ENCODE measurements around the gene AGBL3.
A peak's percentile ranks its signal among the peaks of the same experiment; 100 is the strongest.
"Not testable (repeated sequence)": the region's sequence is repeated elsewhere in the genome, so short reads cannot be mapped to it uniquely, and the experiment has no call there.

AGBL3 gene

DNA sequence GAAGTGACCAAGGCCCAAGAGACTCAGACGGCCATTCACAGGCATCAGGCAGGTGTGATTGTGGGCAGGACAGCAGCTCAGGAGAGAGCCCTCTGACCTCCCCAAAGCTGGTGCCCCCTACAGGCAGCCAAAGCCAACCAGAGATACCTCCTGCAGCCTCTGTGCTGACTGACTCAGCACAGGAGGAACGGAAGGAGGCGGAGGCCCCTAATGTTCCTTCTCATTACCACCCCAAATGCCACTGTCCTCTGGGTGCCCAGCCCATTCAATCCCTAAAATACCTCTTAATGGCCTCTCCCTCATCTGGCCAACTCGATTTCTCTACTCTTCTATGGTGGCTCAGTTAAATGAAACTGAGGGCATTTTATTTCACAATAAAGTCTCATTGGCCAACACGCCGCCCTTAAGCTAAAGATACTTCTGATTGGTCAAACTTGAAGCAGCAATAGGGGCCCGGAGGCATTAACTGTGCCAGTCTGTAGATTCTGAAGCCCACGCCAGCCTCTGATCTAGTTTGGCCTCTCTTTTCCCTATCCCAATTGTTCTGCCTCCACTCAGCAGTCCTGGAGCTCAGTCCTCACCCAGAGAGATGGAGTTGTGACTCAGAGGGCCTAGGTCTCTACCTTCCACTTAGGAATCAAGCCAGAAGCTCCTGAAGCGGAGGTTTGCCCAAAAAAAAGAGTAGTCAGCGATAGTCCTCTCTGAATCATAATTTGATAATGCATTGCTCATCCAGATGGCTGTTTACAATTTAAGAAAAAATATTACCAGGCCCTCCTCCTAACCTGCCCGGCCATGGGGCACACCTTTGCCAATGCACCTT, 183.0 kb downstream of the AGBL3 start:
- no peak for DNase-seq (ENCODE audit: low spot score)

- no peak for DNase-seq (ENCODE audit: low spot score)
These were observed 183.6 kb downstream of the AGBL3 start for GRCh38 chr7:135169964-135170273.

DNA sequence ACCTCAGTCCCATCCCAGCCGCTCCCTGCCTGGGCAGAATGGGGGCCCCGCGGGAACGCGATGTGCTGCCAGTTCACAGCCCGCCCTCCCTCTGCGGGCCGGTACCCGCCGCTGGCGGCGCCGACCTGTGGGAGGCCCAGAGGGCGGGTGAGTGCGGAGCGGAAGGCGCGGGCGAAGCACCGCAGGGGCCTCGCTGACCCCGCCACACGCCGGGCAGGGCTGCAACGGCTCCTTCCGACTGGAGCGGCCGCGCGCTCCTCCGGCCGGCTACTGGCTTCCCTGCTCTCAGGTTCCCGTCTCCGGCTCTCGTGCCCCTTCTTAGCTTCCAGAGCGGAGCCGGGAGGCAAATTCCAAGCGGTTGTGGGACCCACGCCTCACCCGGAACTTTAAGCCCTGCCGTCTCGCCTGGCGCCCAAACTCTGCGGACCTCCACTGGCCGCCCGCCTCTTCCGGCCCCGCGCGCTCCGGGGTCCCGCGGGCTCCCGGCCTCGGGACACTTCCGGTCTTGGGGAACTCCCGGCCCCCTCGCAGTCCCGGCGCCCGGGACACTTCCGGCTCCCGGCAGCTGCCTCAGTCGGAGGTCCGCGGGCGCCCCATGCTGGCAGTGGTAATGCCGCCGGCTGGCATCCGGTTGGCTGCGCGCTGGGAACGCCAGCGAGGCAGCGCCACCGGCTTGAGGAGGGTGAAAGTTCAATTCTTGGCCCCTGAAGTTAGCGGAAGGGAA, 184.1 kb downstream of the AGBL3 start, which contains the start of gene CYREN:
TSS of gene CYREN (minus strand) at position 434 of the 724 bp plus-strand sequence. CDS start 1,785 bp downstream, outside the sequence.
- DNase-seq (ENCODE audit: low spot score), result peak; percentile 99

GRCh38 chr7:135170998-135171481, 184.7 kb downstream of the AGBL3 start:
- not testable (repeated sequence) for DNase-seq (ENCODE audit: low spot score)

DNA sequence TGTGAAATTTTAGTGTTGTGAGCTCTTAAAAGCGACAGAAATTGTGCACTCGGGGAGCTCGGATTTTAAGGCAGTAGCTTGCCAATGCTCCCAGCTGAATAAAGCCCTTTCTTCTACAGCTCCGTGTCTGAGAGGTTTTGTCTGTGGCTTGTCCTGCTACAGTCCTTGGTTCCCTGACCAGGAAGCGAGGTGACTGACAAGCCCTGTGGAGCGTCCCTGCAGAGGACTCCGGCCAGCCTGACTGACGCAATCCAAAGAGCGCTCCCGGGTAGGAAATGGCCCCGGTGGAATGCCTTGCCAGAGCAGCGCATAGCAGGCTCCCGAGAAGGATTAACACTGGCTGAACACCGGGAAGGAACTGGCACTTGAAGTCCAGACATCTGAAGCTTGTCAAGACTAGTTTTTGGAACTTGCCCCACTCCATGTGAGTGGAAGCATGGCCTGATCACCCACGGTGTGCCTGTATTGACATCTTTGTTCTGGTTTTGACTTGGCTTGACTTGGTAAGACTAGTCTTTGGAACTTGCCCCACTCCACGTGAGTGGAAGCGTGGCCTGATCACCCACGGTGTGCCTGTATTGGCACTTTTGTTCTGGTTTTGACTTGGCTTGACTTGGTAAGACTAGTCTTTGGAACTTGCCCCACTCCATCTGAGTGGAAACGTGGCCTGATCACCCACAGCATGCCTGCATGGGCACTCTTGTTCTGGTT, 185.4 kb downstream of the AGBL3 start:
- not testable (repeated sequence) for DNase-seq (ENCODE audit: low spot score)

DNA sequence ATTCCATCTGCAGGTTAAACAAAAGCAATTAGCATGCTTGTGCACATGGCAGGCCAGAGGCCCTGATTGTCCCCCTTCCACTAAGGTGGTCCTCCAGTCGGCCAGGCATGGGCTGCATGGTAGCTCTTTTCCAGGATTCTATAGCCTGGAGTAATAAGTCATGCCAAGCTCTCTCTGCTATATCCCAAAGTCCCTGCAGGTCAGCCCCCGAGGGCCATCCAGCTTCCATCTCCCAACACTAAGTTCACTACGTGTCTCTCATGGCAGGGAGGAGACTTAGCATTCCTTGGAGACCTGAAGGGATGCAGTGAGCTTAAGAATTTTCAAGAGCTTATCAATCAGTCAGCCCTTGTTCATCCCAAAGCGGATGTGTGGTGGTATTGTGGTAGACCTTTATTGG, 187.6 kb downstream of the AGBL3 start:
- DNase-seq (ENCODE audit: low spot score), result not testable (repeated sequence)

GRCh38 chr7:135174941-135175340, 188.6 kb downstream of the AGBL3 start:
- no peak for DNase-seq (ENCODE audit: low spot score)

GRCh38 chr7:135175931-135176330, 189.6 kb downstream of the AGBL3 start:
- no peak for DNase-seq (ENCODE audit: low spot score)

GRCh38 chr7:135177028-135177696, 190.9 kb downstream of the AGBL3 start:
- no peak for DNase-seq (ENCODE audit: low spot score)

DNA sequence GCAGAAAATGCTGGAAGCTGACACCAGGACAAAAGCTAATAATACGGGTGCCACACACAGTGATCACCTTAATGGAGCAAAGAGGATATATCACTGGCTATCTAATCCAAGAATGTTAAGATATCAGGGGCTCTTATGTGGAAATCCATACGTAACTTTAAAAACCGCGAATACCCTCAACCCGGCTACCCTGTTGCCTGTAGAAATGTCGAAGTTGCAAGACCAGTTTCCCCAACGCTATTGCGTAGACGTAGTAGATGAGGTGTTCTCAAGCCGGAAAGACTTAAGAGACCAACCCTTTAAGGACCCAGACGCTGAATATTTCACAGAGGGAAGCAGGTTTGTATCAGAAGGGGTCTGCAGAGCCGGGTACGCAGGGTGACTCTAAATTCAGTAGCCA, 192.1 kb downstream of the AGBL3 start:
- DNase-seq (ENCODE audit: low spot score), result no peak

- DNase-seq (ENCODE audit: low spot score), result no peak
These were observed 193.1 kb downstream of the AGBL3 start for GRCh38 chr7:135179321-135179925.

DNA sequence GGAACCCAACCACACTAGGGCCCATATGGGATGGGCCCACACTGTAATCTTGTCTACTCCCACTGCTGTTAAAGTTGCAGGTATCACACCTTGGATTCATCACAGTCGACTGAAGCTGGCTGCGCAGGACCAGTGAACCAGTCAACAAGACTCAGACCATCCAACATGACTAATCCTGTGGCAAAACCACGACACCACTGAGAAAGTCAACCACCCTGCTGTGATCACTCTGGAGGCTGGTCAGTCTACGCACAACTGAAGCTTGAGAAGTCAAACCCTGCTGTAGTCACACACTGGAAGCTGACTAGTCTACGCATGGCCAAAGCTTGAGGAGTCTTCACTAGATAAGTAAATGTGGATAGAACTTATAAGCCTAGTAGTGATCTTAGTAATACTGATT, 193.8 kb downstream of the AGBL3 start:
- no peak for DNase-seq (ENCODE audit: low spot score)

DNA sequence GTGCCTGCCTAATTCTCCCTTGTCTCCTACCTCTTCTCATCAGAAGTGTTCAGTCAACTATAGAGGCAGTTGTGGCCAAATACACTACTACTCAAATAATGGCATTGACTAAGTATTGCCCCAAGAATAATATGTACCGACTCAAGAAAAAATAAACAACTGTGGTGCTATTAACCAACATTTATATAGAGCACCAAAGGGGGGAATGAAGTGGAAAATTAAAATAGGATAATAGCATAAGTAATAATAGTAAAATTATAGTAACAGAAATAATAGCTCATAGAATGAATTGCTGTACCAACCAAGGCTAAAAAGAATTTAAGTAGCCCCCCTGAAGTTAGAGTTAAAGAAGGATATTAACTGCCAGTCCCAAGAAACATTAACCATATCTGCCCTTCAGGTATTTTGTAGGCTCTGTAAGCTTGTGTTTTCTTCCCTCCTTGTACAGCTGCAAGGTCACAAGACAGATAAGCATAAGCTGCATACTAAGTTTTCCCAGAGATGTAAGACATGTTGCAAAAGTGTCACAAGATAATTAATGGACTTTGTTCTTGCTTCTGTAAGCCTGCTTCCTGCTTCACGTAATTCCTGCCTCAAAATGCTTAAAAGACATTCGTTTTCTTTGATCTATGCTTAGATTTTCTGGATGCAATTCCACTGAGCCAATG, 195.1 kb downstream of the AGBL3 start:
- no peak for DNase-seq (ENCODE audit: low spot score)

DNA sequence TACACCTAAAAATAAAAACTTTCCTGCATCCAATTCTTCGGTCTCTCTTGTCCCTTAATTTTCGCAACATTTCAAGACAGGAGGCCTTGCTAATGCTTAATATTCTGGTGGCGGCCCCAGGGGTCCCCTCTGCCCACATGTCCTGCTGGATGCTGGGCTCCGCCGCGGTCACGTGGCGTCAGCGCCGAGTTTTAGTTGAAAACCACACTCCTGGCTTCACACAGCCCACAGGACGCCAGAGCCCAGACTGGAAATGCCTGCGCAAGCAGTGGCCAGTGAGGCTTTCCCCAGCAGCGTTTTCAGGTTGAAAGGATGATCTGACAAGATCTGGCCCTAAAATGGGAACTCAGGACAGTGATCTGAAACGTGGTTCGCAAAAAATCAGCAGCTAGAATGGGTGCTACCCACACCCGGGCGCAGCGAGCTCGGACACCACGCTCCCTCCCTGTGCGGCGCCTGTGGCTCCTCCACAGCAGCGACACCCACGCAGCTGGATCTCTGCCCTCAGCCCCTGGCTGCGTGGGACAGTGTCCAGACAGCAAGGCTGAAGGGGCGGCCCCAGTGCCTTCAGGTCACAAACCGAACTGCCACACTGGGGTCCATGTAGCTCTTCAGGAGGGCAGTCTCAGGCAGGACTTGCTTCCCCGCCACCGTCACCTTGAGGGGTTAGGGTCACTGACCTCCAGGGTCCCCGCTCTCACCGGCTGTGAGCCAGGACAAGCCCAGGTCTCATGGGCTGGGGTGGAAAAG, 195.8 kb downstream of the AGBL3 start:
- DNase-seq (ENCODE audit: low spot score), result no peak

GRCh38 chr7:135183478-135183877, 197.2 kb downstream of the AGBL3 start:
- DNase-seq (ENCODE audit: low spot score), result no peak

DNA sequence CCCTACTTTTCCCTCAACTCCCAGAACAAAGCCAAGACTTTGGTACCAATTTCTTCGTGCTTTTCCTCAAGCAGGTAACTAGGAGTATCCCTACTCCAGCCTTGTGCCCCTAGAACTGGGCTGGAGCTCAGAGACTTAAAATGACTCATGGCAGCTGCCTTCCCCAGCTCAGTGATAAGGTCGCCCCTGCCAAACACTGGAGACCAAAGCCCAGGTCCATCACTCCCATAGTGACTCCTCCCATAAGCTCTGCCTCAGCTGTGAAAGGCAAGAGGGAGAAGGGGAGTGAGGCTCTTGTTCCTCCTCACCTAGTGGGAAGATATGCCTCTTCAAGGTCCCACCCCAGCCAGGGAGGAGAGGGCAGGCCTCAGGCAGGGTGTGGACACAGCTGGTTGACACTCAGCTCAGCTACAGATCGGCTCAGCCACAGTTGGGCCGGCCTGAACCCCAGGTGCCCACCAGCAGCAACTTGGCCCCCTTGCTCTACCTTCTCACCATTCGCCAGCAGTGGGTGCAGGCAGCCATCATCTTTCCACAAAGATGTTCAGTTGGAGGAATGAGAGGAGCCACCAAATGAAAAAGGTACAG, 198.0 kb downstream of the AGBL3 start:
- no peak for DNase-seq (ENCODE audit: low spot score)

Measured in AG20443 (cell line).